ENCODE measurements around the gene PRDM10.
A peak's percentile ranks its signal among the peaks of the same experiment; 100 is the strongest.
"Not testable (repeated sequence)": the region's sequence is repeated elsewhere in the genome, so short reads cannot be mapped to it uniquely, and the experiment has no call there.

Gene PRDM10

DNA sequence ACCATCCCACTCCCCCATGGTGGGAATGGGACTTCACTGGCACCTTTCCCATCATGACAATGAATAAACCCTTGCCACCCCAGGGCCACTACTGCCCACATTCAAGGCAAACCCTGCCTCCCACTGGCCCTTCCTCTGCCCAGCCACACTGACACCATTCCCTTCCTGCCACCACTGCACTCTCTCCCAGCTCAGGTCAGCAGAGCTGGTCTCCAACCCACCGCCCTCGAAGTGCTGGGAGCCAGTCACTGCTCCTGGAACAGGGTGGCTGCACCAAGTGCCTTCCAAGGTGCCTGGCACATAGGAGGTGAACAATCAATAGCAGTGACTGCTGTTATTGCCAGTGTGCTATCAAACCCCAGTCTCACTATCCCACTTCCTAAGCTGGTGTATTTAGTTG, 27.1 kb downstream of the PRDM10 start:
- no peak for DNase-seq

DNA sequence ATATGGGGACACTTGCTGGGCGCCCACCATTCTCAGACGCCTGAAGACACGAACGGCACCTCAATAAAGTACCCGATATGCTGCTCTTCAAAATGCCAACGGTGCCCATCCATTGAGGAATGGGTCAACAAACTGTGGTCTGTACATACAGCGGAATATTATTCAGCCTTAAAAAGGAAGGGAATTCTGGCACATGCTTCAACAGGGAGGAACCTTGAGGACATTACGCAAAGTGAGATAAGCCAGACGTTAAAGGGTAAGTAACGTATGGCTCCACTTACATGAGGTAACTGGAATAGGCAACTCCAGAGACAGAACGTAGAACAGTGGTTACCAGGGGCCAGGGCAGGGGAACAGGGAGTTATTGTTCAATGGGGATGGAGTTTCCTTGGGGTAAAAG, 28.0 kb downstream of the PRDM10 start:
- DNase-seq, result no peak

DNA sequence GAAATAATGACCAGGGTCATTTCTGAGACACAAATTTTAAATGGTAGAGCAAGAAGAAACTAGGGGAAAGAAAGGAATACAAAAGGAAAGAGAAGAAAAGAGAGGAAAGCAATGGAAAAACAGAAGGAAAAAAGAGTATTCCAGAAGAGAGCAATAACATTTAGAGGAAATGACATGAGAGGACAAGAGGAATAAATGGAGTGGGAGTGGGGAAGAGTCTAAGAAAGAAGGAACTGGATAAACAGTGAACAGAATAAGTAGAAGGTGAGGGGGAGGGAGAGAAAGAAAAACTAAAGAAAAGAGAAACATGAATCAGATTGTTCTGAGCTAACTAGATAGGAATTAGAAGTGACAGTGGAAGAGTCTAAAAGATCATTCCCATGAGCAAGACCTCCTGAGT, 28.4 kb downstream of the PRDM10 start:
- no peak for DNase-seq

DNA sequence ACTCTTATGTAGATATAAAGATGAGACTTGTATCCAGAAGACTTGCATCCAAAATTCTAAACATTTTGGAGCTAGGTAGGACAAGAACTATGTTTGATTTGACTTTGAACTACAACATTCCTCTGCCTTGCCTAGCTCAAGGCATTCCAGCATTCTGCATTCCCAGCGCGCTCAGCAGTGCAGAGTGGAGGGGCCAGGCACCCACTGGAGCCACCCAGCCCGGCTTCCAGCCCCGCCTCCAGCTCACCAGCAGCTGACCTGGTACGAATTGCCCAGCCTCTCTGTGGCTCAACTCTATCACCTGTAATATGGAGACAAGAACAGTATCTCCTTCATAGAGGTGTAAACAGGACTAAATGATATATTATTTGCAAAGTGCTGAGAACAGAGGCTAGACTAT, 28.8 kb downstream of the PRDM10 start:
- DNase-seq, result no peak

DNA sequence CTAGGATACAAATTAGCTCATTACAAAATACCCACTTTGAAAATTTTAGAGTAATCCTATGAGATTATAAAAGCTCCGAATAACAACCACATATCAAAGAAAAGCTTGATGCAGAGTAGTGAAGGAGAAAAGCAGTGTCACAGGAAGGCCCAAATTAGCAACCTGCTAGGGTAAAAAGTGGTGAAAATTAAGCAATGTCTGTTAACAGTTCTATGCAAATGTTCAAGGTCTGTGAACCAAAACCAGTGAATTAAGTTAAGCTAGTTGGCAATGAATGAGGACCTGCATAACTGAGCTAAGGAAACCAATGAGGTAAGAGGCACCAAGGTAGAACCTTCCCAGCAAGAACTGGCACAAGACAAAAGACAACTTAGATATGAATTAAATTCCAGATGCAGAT, 29.6 kb downstream of the PRDM10 start:
- DNase-seq, result no peak

DNA sequence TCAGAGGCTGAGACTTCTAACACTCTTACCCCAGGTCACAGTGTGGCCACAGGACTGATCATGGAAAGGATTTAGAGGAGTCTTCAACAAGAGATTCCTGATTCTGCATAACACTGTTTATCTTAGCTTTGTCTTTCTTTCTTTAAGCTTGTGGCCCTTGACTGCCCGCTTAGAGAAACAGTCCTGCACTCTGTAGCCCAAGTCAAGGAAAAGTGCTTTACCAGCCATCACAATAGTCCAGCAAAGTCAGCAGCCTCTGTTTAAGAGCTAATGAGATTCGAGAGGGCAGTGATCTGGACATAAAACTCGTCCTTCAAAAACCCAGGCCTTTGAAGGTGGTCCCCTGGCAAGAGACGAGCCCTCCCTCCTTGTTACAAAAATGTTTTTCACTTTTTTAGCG, 30.0 kb downstream of the PRDM10 start:
- DNase-seq, result peak; percentile 22

DNA sequence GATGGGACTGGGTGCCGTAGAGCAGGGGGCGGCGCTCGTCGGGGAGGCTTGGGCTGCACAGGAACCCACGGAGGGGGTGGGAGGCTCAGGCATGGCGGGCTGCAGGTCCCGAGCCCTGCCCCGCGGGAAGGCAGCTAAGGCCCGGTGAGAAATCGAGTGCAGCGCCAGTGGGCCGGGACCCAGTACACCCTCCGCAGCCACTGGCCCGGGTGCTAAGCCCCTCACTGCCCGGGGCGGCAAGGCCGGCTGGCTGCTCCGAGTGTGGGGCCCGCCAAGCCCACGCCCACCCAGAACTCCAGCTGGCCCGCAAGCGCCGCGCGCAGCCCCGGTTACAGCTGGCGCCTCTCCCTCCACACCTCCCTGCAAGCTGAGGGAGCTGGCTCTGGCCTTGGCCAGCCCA, 30.8 kb downstream of the PRDM10 start:
- DNase-seq, result not testable (repeated sequence)

DNA sequence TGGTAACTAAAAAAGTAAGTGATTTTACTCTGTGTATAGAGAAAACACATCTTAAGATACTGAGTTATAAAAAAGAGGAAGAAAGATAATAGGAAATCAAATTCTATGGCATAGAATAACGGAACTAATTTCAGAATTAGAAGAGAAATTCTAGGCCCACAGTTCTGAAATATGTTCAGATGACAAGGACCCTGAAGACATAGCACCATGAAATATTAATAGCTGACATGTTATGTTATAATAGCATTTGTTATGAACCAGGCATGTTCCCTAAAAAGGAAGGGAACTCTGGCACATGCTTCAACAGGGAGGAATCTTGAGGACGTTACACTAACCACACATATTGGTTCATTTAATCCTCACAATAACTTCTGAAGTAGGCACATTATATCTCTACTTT, 32.7 kb downstream of the PRDM10 start:
- DNase-seq, result no peak

DNA sequence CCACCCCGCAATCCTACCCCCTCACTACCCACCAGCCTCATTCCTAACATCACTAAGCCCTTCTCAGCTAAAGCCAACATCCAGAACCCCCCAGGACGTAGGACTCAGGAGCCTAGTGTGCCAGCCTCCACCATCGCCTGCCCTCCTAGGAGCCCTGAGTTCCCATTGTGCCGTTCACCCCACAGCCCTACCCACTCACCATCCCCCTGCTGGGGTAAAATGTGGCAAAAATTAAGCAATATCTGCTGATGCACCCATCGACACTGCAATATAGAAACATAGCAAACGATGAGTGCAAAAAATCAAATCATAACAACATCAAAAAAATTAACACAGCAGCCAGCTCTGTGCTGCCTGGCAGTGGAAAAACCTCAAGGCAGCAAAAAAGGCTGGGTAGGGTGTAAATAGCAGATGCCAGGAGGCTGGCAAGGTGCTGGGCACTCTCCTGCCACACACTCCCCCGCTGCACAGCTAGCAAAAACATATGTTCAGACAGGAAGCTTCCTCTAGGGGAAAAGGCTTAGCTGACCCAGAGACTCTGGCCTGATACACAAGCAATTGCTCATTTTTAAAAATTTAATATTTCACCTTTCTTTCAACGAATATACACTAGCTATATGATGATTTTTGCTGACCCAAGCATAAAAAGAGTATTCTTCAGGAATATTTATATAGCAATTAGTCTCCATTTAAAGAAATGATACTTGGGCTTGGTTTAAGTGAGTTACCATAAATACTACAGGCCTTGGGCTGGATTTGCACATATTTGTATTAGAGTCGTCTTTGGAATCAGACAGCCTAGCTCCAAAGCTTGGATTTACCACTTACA, 33.8 kb downstream of the PRDM10 start:
- DNase-seq, result no peak

DNA sequence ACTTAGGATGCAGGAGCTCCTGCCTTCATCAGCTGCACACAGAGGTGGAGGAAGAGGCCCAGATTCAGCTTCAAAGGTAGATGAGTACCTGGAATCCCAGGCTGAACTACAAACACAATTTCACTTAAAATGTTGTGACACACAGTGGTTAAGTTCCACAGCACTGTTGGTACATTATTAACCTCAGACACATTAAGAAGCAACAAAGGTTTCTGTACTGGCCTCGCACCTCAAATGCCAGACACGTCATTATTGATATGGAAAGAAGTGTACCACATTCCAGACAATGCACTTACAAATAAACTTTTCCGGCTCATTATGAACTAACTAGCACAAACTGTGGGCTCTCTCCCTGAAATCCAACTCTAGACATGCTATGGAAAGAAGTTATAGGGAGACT, 34.6 kb downstream of the PRDM10 start:
- DNase-seq, result no peak

DNA sequence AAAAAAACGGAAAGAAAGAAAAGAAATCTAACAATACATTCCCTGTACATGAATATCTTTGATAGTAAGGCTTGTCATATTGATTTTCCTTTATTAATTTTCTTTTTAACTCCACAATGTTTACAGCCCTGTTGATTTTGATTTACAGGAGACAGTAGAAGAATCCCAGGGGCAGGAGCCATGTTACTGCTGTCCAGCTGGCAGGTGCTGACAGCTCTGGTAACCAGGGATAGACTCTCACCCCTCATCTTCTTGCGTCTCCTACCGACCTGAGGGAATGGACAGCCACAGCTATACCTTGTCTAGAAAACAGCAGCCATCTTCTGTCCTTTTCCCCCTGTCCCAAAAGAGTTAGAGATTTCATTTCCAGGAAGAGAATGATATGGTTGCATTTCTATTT, 37.4 kb downstream of the PRDM10 start:
- no peak for DNase-seq

DNA sequence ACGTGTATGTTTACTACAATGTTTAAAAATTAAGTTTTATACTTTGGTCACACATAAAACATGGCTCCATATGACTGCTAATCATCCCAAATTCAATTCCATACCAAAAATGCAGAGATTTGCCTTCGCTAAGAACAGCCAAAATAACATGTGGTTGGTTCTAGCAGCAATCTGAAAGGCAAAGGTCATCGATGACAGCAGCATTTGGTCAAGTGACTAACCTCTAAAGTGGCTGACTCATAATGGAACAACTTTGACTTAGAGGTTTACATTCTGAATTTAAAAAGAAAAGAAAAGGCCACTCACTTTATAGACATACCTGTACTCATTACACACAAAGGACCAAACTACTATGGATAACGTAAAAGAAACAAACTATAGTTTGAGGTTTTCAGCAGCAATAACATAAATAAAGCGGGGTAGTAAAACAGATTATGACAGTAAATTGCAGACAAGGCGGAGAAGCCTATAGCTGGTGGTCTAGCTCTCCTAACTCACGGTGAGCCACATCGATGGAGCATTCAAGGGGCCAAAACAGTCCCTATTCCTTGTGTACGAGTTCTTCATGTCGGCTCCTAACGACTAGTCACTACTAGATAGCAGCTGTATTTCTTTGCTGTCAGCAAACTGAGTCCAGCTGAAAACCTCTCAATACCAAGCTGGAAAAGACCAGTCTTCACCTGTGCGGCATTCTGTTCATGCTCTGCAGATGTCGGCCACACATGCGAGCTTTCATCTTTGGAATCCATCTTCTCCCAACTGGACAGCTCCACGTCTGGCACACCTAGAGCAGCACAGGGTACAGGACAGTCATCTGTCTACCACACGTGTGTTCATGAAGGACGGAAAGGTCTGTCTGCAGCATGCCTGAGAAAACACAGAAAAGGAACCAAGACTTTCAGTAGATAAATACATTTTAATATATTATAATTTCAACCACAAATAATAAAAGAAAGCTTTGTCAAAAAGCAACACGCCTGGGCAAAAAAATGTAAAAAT, 42.1 kb downstream of the PRDM10 start:
- no peak for DNase-seq

DNA sequence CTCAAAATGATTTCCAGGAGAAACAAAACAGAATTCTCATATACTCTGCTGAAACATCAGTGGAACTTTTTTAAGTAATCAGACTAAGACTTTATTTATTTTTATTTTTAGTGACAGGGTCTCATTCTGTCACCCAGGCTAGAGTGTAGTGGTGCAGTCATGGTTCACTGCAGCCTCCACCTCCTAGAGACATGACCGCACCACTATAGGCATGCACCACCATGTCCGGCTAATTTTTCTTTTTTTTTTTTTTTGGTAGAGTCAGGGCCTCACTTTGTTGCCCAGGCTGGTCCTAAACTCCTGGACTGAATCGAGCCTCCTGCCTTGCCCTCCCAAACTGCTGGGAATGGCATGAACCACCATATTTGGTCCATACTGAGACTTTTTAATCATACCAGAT, 42.9 kb downstream of the PRDM10 start:
- no peak for DNase-seq

DNA sequence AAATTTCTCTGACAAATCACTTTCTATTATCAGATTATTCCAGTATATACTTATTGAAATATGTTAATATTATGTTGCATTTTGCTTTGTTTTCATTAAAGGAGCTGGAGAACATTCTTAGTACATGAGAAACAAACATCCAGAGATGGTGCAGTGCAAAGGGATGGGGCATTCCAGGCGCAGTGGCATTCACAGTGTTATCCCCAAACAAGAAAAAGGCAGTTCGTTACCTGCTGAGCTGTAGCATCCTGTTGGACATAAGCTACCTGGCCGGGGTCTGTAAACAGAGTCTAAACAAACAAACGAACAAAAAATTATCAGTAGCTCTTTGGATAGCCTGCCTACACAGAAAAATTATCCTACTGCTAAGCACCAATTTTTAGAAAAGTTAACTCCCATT, 47.4 kb downstream of the PRDM10 start:
- no peak for DNase-seq

DNA sequence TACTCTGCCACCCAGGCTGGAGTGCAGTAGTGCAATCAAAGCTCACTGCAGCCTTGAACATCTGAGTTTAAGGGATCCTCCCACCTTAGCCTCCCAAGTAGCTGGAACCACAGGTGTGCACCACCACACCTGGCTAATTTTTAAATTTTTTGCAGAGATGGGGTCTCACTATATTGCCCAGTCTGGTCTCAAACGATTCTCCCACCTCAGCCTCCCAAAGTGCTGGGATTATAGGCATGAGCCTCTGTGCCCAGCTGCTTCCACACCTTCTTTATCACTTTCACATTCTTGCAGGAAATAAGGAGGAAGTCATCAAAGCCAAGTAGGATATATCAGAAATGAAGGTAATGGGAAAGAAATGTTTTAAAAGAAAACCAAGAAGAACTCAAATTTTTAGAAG, 47.9 kb downstream of the PRDM10 start:
- not testable (repeated sequence) for DNase-seq

DNA sequence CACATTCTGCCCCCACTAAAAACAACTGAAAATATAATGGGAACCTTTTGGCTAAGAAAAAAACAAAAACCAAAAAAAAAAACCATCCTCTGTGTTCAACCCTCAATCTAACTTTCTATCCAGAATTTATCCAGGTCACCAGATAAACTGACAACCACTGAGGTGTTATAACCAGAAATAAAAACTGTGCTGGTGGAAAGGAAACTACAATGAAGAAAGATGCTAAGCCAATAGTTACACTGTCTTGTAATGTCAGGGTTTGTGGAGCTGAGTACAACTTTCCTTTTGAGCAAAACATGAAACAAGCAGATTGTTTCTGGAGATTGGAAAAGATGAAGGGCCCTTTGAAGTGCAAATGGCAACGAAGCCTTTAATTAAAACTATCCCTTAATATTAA, 50.8 kb downstream of the PRDM10 start:
- no peak for DNase-seq

DNA sequence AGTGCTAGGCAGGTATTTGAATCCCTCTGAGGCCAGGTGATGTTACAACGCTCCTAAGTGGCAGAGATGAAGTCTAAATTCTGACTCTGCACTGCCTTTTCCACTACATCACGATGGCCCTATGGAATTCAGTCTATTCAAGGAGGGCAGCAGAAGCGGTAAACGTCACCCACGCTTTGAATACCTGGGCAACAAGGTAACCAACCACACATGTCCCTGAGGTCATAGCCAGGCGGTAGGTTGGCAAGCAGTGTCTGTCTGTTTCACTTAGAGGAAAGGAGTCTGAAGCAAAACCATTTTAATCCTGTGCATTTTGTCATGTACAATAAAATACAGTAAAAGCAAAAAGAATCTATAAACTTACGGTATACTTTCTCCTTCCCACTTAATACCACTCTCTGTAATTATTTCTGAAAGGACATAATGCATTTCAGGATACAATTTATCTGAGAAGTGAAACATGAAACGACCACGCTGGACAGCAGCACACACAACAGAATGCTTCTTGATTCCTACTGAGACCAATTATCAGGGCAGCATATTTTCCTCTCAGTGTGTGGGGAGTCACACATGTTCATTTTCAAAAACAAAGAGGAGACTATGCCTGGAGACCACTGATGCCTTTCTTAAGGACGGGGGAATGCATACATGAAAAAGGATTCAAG, 51.3 kb downstream of the PRDM10 start:
- no peak for DNase-seq

DNA sequence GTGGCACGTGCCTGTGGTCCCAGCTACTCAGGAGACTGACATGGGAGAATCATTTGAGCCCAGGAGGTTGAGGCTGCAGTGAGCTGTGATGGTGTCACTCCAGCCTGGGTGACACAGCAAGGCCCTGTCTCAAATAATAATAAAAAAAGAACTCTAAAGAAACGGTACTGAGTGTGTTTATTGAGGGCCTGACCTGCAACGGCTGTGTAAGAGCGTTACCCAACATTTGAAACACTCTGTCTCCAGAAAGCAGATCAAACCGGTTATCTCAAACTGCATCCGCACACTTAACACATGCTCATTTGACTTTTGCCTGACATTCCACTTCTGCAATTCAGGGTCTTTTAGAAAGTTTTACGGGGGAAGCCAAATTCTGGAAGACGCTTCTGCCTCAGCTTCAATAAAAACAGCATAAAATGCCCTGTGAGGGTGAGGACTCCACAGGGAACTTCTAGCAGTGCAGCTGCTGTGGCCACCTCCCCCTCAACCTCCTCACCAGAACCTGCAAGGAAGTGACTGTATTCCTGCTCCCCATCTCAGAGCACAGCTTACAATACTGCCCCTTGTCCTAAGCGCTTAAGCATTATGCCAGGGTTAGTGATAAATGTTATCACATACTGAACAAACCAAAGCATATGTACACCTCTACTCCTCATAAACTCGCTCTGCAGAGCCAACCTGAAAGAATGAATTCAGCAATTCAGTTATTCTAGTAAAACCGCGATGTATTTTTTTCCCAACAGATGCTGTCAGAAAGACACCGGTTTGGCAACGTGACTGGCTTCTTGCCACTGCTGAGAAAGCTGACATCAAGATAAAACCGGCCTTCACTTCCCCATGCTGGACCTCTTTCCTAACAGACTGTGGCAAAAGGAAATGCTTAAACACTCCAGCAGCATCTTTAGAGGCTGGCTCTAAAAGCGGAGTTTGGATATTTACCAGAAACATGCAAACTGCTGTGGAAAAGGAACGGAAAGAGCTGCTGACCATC, 52.2 kb downstream of the PRDM10 start:
- no peak for DNase-seq

DNA sequence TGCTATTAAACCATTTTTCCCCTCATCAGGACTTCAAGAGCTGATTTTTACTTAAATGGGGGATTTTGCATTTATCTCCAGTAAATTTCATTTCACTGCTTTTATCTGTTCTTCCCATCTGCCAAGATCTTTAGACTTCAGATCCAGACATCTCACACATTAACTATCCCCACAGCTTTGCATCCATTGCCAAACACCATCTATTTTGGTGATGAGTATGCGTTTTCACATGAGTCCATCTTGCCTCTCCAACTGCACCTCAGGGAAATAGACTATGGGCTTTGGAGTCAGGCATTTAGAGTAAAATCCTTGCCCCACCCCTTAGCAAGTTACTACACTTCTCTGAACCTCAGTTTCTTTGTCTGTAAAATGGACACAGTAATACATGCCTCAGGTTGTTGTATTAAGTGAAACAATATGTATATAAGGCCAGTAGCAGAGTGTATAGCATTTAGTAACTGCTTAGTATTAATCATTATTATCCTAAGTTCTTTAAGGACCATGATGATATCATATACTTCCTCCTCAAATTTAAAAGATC, 53.6 kb downstream of the PRDM10 start:
- no peak for DNase-seq

DNA sequence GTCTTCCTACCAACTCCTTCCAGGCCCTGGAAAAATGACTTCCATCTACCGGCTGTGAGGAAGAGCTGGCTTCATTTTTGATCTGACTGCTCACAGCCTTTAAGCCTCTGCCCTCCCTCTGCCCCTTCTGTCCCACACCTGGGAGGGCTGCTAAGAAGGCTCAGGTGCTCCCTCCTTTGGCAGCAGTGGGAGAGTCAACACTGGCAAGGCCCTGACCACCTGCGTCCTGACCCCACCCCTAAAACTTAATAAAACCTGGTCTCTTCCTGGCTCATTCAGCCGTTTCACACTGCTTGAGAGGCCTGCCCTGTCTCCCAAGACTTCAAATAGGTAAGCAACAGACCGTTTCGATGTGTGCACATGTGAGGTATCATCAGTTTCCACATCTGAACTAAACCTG, 55.2 kb downstream of the PRDM10 start:
- no peak for DNase-seq

DNA sequence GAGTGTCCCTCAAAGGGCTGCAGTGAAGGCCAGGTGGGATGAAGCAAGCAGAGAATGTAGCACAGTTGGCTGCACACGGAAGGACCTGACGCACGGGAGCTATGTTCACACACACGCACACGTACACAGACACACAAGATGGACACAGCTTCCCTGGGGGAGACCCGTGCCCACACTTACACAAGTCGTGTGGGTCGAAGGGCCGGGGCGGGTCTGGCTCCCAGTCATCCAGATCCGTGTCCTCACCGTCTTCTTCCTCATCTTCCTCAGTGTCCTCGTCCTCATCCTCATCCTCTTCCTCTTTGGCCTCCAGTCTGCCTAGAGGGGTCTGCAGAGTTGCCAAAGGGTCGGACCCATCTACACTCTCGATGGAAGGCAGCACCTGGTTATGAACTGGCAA, 55.7 kb downstream of the PRDM10 start:
- no peak for DNase-seq

Data from right kidney (tissue), 1 donor.